ENCODE data around the gene RDH8. TPM values are rescaled to one million over a fixed set of nuclear protein-coding genes. Genes with fewer than 3 reads are reported as not detected.

Gene RDH8
- total and polyA plus RNA-seq, 7 donors = not detected

GRCh38 chr19:10049626-10050025 is 36.3 kb downstream of the RDH8 start:
- TF ChIP-seq POLR2AphosphoS5 (IDR thresholded peaks at IDR 0.05) = no peak
- TF ChIP-seq EP300 (IDR thresholded peaks at IDR 0.05) = no peak
- TF ChIP-seq CTCF (IDR thresholded peaks at IDR 0.05) = no peak
- no peak for TF ChIP-seq POLR2A (IDR thresholded peaks at IDR 0.05)
- intact Hi-C loops (cut with DNase I) = no loop called here
- no peaks in the 10 kb centered on the region for H3K4me1 ChIP-seq

GRCh38 chr19:10052602-10053360 is 39.5 kb downstream of the RDH8 start:
- 68 to 75% methylated on average over 21 of the region's 21 CpGs for WGBS, 2 donors
- DNase-seq = no peak
- no peak for TF ChIP-seq EP300 (IDR thresholded peaks at IDR 0.05)
- TF ChIP-seq CTCF (IDR thresholded peaks at IDR 0.05) = no peak
- no peak for TF ChIP-seq POLR2A (IDR thresholded peaks at IDR 0.05)
- TF ChIP-seq POLR2AphosphoS5 (IDR thresholded peaks at IDR 0.05) = no peak

More at GRCh38 chr19:10049626-10050025, 36.3 kb downstream of the RDH8 start:
- Histone ChIP-seq H3K36me3 (no peaks in the 10 kb centered on the region), H3K27ac (no peak overlapping the region), H3K27me3 (peaks cover 0 to 9% (median 0%) of the 10 kb centered on the region in 3 donors), H3K9me3 (peaks cover 0 to 8% (median 4%) of the 10 kb centered on the region in 4 donors), H3K4me3 (no peak overlapping the region)
- WGBS, 2 donors = 51 to 72% methylated on average over 2 of the region's 2 CpGs
- DNase-seq = no peak

GRCh38 chr19:10061717-10062310 is 48.5 kb downstream of the RDH8 start:
- intact Hi-C loops (cut with DNase I) = no loop called here
- H3K36me3 ChIP-seq = no peaks in the 10 kb centered on the region
- no peaks in the 10 kb centered on the region for H3K4me1 ChIP-seq
- H3K27ac ChIP-seq = no peak overlapping the region
- TF ChIP-seq CTCF (IDR thresholded peaks at IDR 0.05) (no peak), POLR2AphosphoS5 (IDR thresholded peaks at IDR 0.05) (no peak), EP300 (IDR thresholded peaks at IDR 0.05) (no peak), POLR2A (IDR thresholded peaks at IDR 0.05) (no peak)
- 30 to 38% methylated on average over 21 of the region's 21 CpGs for WGBS, 2 donors
- no peak overlapping the region for H3K4me3 ChIP-seq
- no peaks in the 10 kb centered on the region for H3K9me3 ChIP-seq
- peaks cover 0 to 30% (median 7%) of the 10 kb centered on the region in 3 donors for H3K27me3 ChIP-seq
- no peak for DNase-seq

More at GRCh38 chr19:10052602-10053360, 39.5 kb downstream of the RDH8 start:
- no peak overlapping the region for H3K27ac ChIP-seq
- H3K4me1 ChIP-seq = no peaks in the 10 kb centered on the region
- no peaks in the 10 kb centered on the region for H3K9me3 ChIP-seq
- no peaks in the 10 kb centered on the region for H3K36me3 ChIP-seq
- H3K4me3 ChIP-seq = no peak overlapping the region
- peaks cover 0 to 1% (median 0%) of the 10 kb centered on the region in 3 donors for H3K27me3 ChIP-seq
- intact Hi-C loops (cut with DNase I) = no loop called here

- H3K27me3 ChIP-seq = no peaks in the 10 kb centered on the region
- H3K27ac ChIP-seq = no peak overlapping the region
- no peaks in the 10 kb centered on the region for H3K36me3 ChIP-seq
- no peak for DNase-seq
- no peaks in the 10 kb centered on the region for H3K9me3 ChIP-seq
- H3K4me3 ChIP-seq = no peak overlapping the region
- intact Hi-C loops (cut with DNase I) = no loop called here
- TF ChIP-seq POLR2AphosphoS5 (IDR thresholded peaks at IDR 0.05) = no peak
- TF ChIP-seq POLR2A (IDR thresholded peaks at IDR 0.05) = no peak
- no peak for TF ChIP-seq CTCF (IDR thresholded peaks at IDR 0.05)
- no peak for TF ChIP-seq EP300 (IDR thresholded peaks at IDR 0.05)
- no peaks in the 10 kb centered on the region for H3K4me1 ChIP-seq
- 64 to 69% methylated on average over 4 of the region's 4 CpGs for WGBS, 2 donors
Observed at GRCh38 chr19:10068205-10068604, 54.9 kb downstream of the RDH8 start.
